HG03460 (cell line): ENCODE results near the gene ARHGAP12.
"Not testable (repeated sequence)": the region's sequence is repeated elsewhere in the genome, so short reads cannot be mapped to it uniquely, and the experiment has no call there.

Source experiments
- ATAC-seq: cut with Tn5 transposase; IDR thresholded peaks from one replicate; pipeline ENCODE4 v1.9.1; 2021; ENCODE audit not compliant: unreplicated experiment

Gene ARHGAP12

GRCh38 chr10:31771331-31771831 is 157.2 kb downstream of the ARHGAP12 start:
- no peak for ATAC-seq

GRCh38 chr10:31770307-31770902 is 158.2 kb downstream of the ARHGAP12 start:
- ATAC-seq, result no peak

GRCh38 chr10:31769564-31769963 is 159.1 kb downstream of the ARHGAP12 start:
- ATAC-seq, result no peak

- not testable (repeated sequence) for ATAC-seq
These were observed 159.7 kb downstream of the ARHGAP12 start for GRCh38 chr10:31768935-31769334.

GRCh38 chr10:31768467-31768866 is 160.2 kb downstream of the ARHGAP12 start:
- no peak for ATAC-seq

- no peak for ATAC-seq
These were observed 163.1 kb downstream of the ARHGAP12 start for GRCh38 chr10:31765541-31765940.

GRCh38 chr10:31762316-31762715 is 166.3 kb downstream of the ARHGAP12 start:
- ATAC-seq, result no peak

- ATAC-seq, result no peak
These were observed 167.5 kb downstream of the ARHGAP12 start for GRCh38 chr10:31761156-31761555.

GRCh38 chr10:31760674-31761081 is 168.0 kb downstream of the ARHGAP12 start:
- no peak for ATAC-seq

GRCh38 chr10:31759799-31760626 is 168.6 kb downstream of the ARHGAP12 start:
- peak; percentile 91 for ATAC-seq

- no peak for ATAC-seq
These were observed 169.4 kb downstream of the ARHGAP12 start for GRCh38 chr10:31759124-31759798.

- ATAC-seq, result no peak
These were observed 170.1 kb downstream of the ARHGAP12 start for GRCh38 chr10:31758495-31758894.

GRCh38 chr10:31757831-31758230 is 170.8 kb downstream of the ARHGAP12 start:
- ATAC-seq, result no peak

GRCh38 chr10:31757386-31757791 is 171.2 kb downstream of the ARHGAP12 start:
- no peak for ATAC-seq

- ATAC-seq, result no peak
These were observed 171.9 kb downstream of the ARHGAP12 start for GRCh38 chr10:31756729-31757110.

- no peak for ATAC-seq
These were observed 172.4 kb downstream of the ARHGAP12 start for GRCh38 chr10:31756101-31756728.
